CD4-positive, alpha-beta T cell (primary cell): Measurements from ENCODE around the gene IFI30. TPM values are rescaled to one million over a fixed set of nuclear protein-coding genes. Genes with fewer than 3 reads are reported as not detected.

Experiments used
- ATAC-seq: fragments of 200-7000 bp; cut with Tn5 transposase; one replicate; pipeline ENCODE4 v1.10.0; 2022; ENCODE audit warnings: mild to moderate bottlenecking; ENCODE audit not compliant: poor library complexity
- CTCF ChIA-PET: fragments of 350-600 bp; sonication (Branson Sonifier 250); formaldehyde crosslinking; loops from one replicate; lab custom pipeline; 2021; ENCODE audit warnings: antibody characterized with exemption, inconsistent platforms; lab: Charles Lee
- POLR2A ChIA-PET: fragments of 350-600 bp; sonication (Branson Sonifier 250); formaldehyde crosslinking; loops from one replicate; lab custom pipeline; 2021; ENCODE audit warnings: antibody characterized with exemption, inconsistent platforms; lab: Charles Lee
- DNase-seq, 14 experiments: peaks; one replicate each; pipeline ENCODE4 v3.0.0-alpha.2; 2013 to 2020; ENCODE audit warnings: mixed read lengths in 2 of 14
- H3K27ac ChIP-seq, 2 donors: one replicate each; pipeline versions ENCODE4 v1.5.1 to v1.7.0; 2013; ENCODE audit warnings: low read length in 2 of 2, low read depth in 1 of 2, mild to moderate bottlenecking in 1 of 2
- H3K27me3 ChIP-seq, 2 experiments: 1 replicate in 1 of 2; 2 replicates in 1 of 2; pipeline versions ENCODE4 v1.6.1 to v1.7.0; 2013; ENCODE audit warnings: low read length in 2 of 2, control low read depth in 1 of 2, mild to moderate bottlenecking in 1 of 2, moderate library complexity in 1 of 2; ENCODE audit not compliant: insufficient read depth in 2 of 2, control insufficient read depth in 1 of 2
- H3K36me3 ChIP-seq: one replicate; pipeline ENCODE4 v1.6.1; 2013; ENCODE audit warnings: low read length, control low read depth; ENCODE audit not compliant: insufficient read depth
- H3K4me1 ChIP-seq: one replicate; pipeline ENCODE4 v1.6.1; 2013; ENCODE audit warnings: low read length, control low read depth; ENCODE audit not compliant: insufficient read depth
- H3K4me3 ChIP-seq: one replicate; pipeline ENCODE4 v1.5.1; 2013; ENCODE audit warnings: mild to moderate bottlenecking, low read length, moderate library complexity
- H3K9me3 ChIP-seq, 2 experiments: 1 replicate in 1 of 2; 2 replicates in 1 of 2; pipeline versions ENCODE4 v1.6.1 to v1.7.0; 2013; ENCODE audit warnings: low read length in 2 of 2, mild to moderate bottlenecking in 2 of 2, control low read depth in 1 of 2, moderate library complexity in 1 of 2; ENCODE audit not compliant: control insufficient read depth in 1 of 2, insufficient read depth in 1 of 2
- H3K27ac Mint-ChIP-seq: one replicate; pipeline ENCODE4 v1.8.0; 2020; ENCODE audit warnings: mixed read lengths
- H3K27me3 Mint-ChIP-seq: one replicate; pipeline ENCODE4 v1.8.0; 2021; ENCODE audit warnings: mixed read lengths
- H3K36me3 Mint-ChIP-seq: one replicate; pipeline ENCODE4 v1.8.0; 2021; ENCODE audit warnings: low read depth, mixed read lengths
- H3K4me1 Mint-ChIP-seq: one replicate; pipeline ENCODE4 v1.8.0; 2021; ENCODE audit warnings: low read depth, mixed read lengths
- H3K4me3 Mint-ChIP-seq: one replicate; pipeline ENCODE4 v1.8.0; 2020; ENCODE audit warnings: mild to moderate bottlenecking, mixed read lengths
- H3K9me3 Mint-ChIP-seq: one replicate; pipeline ENCODE4 v1.8.0; 2020; ENCODE audit warnings: mixed read lengths
- CTCF ChIP-seq: fragments of 200-600 bp; IDR thresholded peaks from one replicate; pipeline ENCODE4 v1.8.0; 2022; ENCODE audit warnings: antibody characterized with exemption, mild to moderate bottlenecking
- intact Hi-C, 2 experiments: fragments of 100-400 bp; cut with DNase I in 1 of 2; cut with micrococcal nuclease in 1 of 2; formaldehyde crosslinking; loops; one replicate each; pipeline versions ENCODE4 v1.15.1 to v1.9.0; 2023 to 2025; cut with DNase I, micrococcal nuclease
- total RNA-seq, 174 experiments: library from RNA in 2 of 174; stranded (reverse) in 2 of 174; gene quantifications; one replicate each; pipeline ENCODE4 v1.2.3 and lab custom pipeline; 2021 to 2026

IFI30 gene
- total RNA-seq, 2 experiments from 2014 or later, result 10.6 to 10.7 TPM

DNA sequence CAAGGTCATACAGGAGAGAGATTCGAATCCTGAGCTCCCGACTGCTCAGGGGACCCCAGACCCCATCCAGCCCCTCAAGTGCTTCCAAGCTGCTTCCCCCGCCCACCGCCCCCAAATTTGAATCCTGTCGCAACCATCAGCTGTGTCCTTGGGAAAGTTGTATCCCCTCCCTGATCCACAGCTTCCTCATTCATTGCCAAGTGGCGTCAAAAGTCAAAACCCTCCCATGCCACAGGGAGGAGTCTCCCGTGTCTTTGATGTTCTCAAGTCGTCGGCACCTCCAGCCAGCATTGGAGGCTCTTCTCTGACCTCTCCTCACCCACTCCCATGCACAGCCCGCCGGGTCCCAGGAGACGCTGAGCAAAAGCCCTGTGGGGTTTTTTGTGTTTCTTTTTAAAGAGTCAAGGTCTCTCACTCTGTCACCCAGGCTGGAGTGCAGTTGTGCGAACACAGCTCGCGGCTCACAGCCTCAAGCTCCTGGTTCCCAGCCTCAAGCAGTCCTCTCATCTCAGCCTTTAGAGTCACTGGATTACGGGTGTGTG, 2.8 kb upstream of the IFI30 start:
- ATAC-seq (no peak), DNase-seq (peak in 2 of 14 experiments; percentile 41 to 54)
- no peak for TF ChIP-seq CTCF
- Mint-ChIP-seq H3K9me3 (no peaks in the 10 kb centered on the region), H3K4me3 (peak overlapping the region; percentile 48), H3K27me3 (no peaks in the 10 kb centered on the region), H3K4me1 (peaks cover 13% of the 10 kb centered on the region), H3K36me3 (peaks cover 30% of the 10 kb centered on the region), H3K27ac (no peak overlapping the region)
- CTCF ChIA-PET, result no interaction called here
- Histone ChIP-seq H3K4me3 (no peak overlapping the region), H3K27ac (peak overlapping the region in 1 of 2 donors; percentile 67), H3K27me3 (no peaks in the 10 kb centered on the region), H3K36me3 (peaks cover 13% of the 10 kb centered on the region), H3K4me1 (peaks cover 36% of the 10 kb centered on the region), H3K9me3 (no peaks in the 10 kb centered on the region)
- intact Hi-C loops, result no loop called here
- POLR2A ChIA-PET, result interaction anchor here (0.6 to 1.1 kb wide), 2 partner anchors 22 to 950 kb away, joined by 3 read pairs; no protein-coding TSS in a partner anchor

- Histone ChIP-seq H3K4me3 (no peak overlapping the region), H3K27ac (no peak overlapping the region), H3K36me3 (peaks cover 6% of the 10 kb centered on the region), H3K27me3 (no peaks in the 10 kb centered on the region), H3K9me3 (no peaks in the 10 kb centered on the region), H3K4me1 (peaks cover 36% of the 10 kb centered on the region)
- peaks cover 13% of the 10 kb centered on the region for H3K4me1 Mint-ChIP-seq
- ATAC-seq (no peak), DNase-seq (peak in 1 of 14 experiments; percentile 19)
- peak overlapping the region; percentile 13 for H3K4me3 Mint-ChIP-seq
- CTCF ChIA-PET, result no interaction called here
- peaks cover 21% of the 10 kb centered on the region for H3K36me3 Mint-ChIP-seq
- TF ChIP-seq CTCF, result no peak
- no peaks in the 10 kb centered on the region for H3K27me3 Mint-ChIP-seq
- POLR2A ChIA-PET, result interaction anchor here (0.6 to 1.0 kb wide), 2 partner anchors 21 to 54 kb away, joined by 3 read pairs; partner anchors contain the start of gene MPV17L2
- H3K27ac Mint-ChIP-seq, result no peak overlapping the region
- intact Hi-C loops, result no loop called here
- no peaks in the 10 kb centered on the region for H3K9me3 Mint-ChIP-seq
These were observed 1.8 kb upstream of the IFI30 start for GRCh38 chr19:18171605-18172327.

DNA sequence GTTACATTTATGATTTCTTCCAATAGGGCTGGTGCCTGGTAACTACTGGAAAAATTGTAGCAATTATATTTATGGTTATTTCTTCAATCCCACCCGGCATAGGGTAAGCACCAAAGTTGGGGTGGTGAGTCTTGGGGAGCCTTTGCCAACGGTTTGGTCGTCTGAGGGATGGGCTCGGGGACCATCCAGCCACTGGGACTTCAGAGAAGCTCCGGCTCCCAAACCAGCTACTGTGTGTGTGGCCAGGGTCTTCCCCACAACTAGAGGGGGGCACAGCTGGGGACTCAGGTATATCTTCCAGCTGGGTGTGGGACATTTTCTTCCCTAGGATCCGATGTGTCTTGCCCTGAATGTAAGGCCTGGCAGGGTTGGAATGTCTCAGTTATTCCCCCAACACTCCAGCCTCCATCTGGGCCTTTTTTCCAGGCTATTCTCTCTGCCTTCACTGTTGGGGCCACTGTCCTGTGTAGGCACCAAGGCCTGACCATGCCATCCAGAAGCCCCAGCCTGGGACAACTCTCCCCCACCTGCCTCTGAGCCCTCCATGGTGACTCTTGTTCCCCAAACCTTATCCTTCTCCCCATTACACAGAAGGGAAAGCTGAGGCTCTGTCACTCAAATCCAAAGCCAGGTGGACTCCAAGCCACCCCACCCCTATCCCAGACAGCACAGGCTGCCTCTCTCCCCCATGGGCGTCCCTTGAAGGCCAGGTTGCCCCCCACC, 1.1 kb upstream of the IFI30 start:
- H3K27ac ChIP-seq, result peak overlapping the region; percentile 35 to 42
- H3K27me3 ChIP-seq, result no peaks in the 10 kb centered on the region
- ChIA-PET CTCF (interaction anchor here (0.6 kb wide), 1 partner anchor 198 kb away, joined by 5 read pairs; no protein-coding TSS in a partner anchor), POLR2A (interaction anchor here (0.6 to 1.0 kb wide), 2 partner anchors 20 to 55 kb away, joined by 3 read pairs; partner anchors contain the start of gene MPV17L2)
- no peaks in the 10 kb centered on the region for H3K9me3 Mint-ChIP-seq
- H3K27me3 Mint-ChIP-seq, result no peaks in the 10 kb centered on the region
- no peak overlapping the region for H3K4me3 ChIP-seq
- no peak overlapping the region for H3K27ac Mint-ChIP-seq
- H3K4me1 ChIP-seq, result peaks cover 36% of the 10 kb centered on the region
- peaks cover under 1% of the 10 kb centered on the region for H3K36me3 ChIP-seq
- H3K4me1 Mint-ChIP-seq, result peaks cover 13% of the 10 kb centered on the region
- intact Hi-C loops, result no loop called here
- no peak for ATAC-seq
- DNase-seq, result no peak
- peaks cover 14% of the 10 kb centered on the region for H3K36me3 Mint-ChIP-seq
- no peaks in the 10 kb centered on the region for H3K9me3 ChIP-seq
- no peak for TF ChIP-seq CTCF
- peak overlapping the region; percentile 77 for H3K4me3 Mint-ChIP-seq
